HG03469 (cell line): ENCODE data around the gene ALPP.
"Not testable (repeated sequence)": the region's sequence is repeated elsewhere in the genome, so short reads cannot be mapped to it uniquely, and the experiment has no call there.

Experiments used
- ATAC-seq: cut with Tn5 transposase; IDR thresholded peaks from one replicate; pipeline ENCODE4 v1.9.1; 2021; ENCODE audit warnings: mild to moderate bottlenecking, moderate library complexity, moderate number of reproducible peaks; ENCODE audit not compliant: unreplicated experiment

ALPP gene

GRCh38 chr2:232363064-232363783 lies 15.3 kb upstream of the ALPP start:
- ATAC-seq = not testable (repeated sequence)

GRCh38 chr2:232363784-232364615 lies 14.6 kb upstream of the ALPP start:
- ATAC-seq = no peak

DNA sequence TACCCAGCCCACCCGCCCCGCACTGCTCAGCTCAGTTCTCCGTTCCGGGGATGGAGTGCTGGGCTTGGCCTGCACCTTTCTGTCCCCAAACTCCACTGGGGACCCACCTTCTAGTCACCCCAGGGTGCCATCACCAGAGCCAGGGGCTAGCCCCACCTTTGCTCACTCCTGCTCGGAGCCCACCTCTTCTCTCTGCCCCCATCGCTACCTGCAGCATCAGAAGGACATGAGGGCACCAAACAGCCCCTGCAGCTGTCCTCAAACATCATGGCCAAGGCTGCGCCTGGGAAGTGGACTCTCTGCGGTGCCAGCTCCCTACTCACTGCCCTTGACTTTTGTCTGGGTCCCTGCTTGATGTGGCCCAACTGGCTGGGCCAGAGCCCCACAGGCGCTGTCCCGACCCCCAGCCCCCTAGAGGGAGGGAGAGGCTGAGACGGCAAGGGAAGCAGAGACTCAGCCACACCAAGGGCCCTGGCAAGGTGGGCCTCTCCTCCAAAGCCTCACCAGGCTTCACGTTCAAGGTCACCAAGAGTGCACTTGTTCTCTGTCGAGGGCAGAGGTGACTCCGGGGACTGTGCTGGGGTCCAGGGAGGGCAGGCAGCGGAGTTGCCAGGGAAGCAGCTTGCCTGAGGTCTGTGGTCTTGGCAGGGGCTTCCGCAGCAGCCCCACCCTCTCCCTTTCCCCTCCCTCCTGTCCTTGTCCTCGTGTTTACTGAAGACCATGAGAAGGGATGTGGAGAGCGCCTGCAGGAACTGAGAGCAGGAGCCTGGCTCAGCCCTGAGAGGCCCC lies 13.6 kb upstream of the ALPP start:
- not testable (repeated sequence) for ATAC-seq

GRCh38 chr2:232365621-232366321 lies 12.8 kb upstream of the ALPP start:
- ATAC-seq = no peak

- ATAC-seq = not testable (repeated sequence)
These were observed 12.1 kb upstream of the ALPP start for GRCh38 chr2:232366461-232366860.

- no peak for ATAC-seq
These were observed 11.5 kb upstream of the ALPP start for GRCh38 chr2:232367016-232367415.

DNA sequence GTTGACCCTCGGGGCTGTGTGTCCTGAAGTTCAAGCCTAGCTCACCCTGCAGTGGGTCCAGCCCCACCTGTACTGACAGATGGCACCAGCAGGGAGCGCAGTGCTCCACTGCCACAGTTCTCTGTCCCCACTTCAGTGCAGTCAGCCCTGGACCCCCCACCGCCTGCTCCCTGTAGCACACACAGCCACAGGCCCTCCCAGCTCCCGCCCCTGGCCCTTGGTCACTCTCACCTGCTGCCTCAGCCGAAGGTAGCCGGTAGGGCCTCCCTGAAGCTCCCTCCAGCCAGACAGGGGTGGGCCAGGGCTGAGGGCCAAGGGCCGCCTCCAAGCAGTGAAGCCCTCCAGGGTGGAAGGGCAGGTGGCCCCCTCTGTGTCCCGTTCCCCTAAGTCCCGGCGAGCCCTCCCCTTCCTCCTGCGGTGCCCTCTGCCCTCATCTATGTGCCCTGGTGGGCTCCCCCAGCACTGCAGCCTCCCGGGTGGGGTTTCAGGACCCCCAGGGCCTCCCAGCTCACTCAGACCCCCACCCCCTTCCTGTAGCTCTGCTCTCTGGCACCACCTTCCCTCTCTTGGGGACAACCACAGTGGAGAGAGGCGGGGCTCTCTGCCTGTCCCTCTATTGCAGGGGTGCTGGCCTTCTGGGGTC lies 10.8 kb upstream of the ALPP start:
- ATAC-seq = no peak

DNA sequence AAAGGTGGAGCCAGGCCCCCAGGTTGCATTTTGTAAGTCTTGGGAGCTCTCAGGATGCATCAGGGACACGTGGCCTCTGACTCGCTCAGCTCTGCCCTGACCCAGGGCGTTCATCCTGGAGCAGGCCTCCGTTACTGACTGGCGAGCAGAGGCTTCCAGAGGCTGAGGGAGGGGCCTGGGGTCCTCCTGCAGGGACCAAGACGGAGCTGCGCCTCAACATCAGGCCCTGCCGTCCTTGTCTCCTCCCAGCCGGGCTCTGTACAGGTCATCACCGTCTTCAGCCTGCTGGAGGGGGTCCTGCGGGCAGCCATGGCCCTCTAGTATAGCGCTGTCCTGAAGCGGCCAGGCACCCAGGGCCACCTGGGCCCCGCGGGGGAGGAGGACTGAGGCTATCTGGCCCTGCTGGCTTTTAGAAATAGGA lies 10.2 kb upstream of the ALPP start:
- ATAC-seq = no peak

DNA sequence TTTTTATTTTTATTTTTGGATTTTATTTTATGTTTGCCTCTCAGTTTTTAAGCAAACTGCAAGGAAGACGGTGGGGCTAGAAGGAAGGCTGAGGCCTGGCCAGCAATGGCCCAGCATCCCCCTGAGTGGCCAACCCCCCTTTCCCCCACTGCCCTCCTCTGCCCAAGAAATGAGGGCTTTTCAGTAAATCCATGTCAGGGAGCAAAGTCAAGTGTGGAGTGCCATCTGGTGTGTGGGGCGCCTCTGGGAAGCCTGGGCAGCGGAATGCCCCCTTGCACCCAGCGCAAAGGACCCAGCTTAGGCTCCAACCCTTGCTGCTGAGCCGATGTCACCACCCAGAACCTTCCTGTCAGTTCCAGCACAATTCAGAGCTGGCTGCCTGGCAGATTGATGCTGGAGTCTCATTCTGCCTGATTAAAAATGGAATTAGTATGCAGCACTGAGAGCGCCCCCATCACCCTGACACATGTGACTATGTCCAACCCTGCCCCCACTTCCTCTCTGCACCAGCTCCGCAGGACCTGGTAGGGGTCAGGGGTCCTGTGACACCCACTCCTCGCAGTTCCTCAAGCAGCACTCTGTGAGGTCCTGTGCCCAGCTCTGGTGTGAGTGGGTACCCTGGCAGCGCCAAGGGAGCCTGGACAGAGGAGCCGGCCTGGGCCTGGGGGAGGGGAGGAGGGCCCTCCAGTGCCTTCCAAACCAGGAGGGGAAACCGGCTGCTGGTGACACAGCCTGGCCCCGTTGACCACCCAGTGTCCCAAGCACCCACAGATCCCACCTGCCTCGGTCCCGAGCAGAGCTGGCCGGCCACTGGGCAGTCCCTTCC lies 9.2 kb upstream of the ALPP start:
- ATAC-seq = no peak

GRCh38 chr2:232370007-232370406 lies 8.5 kb upstream of the ALPP start:
- ATAC-seq = not testable (repeated sequence)

GRCh38 chr2:232372231-232373208 lies 6.0 kb upstream of the ALPP start:
- ATAC-seq = no peak

DNA sequence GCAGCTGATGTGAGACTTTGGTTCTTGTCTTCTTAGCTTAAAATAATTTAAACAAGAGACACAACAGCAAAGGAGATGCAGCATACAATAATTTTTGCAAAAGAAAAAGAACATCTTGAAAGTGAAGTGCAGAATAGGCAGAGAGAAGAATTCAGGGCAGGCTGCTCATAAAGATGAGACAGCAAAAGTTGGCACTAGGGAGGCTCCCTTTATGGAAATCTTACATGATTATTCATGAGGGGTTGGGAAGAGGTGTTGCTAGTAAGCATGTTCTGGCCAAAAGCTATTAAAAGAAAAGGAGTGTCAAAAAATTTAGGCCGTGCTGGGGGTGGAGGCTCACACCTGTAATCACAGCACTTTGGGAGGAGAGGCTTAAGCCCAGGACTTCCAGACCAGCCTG lies 4.2 kb upstream of the ALPP start:
- ATAC-seq = no peak

DNA sequence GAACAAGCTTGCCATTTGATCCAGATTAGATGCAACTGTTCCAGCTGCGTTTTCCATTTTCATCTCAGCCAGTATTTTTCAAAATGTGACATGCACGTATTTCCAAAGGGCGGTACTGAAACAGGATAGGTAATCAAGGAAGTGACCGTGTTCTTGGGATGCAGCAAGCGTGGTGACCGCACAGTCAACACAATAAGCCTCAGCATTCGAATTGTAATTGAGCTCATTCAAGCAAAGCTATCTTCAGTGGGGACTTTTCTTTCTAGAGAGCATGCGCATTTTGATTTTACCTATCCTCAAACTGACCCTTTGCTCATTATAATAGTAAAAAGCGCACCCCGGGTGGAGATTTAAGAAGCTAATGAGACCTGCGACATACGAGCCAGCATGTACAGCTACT lies 3.4 kb upstream of the ALPP start:
- ATAC-seq = no peak

DNA sequence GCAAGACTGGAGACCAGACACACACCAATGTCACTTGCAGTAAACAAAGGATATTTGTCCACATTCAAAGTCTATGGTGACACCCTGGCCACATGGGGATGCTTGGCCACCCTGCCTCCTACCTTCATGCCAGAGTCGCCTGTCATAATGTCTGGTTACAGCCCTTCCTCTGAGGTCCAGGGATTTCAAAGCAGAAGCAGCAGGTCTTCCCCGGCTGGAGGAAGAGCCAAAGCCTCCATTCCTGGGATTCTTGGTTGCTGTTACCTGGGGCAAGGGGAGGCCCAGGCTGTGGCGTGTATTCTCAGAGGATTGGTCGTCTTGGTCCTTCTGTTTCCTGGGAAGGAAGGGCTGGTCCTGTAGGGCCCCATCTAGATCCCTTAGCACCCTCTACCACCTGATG lies 2.3 kb upstream of the ALPP start:
- no peak for ATAC-seq

DNA sequence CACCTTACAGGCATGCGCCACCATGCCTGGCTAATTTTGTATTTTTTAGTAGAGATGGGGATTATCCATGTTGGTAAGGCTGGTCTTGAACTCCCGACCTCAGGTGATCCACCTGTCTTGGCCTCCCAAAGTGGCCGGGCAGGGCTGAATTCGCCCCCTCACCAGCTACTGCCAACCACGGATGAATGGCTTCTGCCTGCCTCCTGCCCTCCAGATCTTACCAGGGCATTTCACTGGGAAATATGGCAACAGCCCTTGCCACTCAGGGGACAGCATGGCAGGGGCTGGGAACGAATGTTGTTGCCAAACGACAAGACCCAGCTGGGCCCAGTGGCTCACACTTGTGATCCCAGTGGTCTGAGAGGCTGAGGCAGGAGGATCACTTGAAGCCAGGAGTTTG lies 1.8 kb upstream of the ALPP start:
- no peak for ATAC-seq

GRCh38 chr2:232377319-232377718 lies 1.2 kb upstream of the ALPP start:
- no peak for ATAC-seq

GRCh38 chr2:232377841-232378734 lies 463 bp upstream of the ALPP start:
- ATAC-seq = no peak
